ENCODE data around the gene PAWR. TPM values are rescaled to one million over a fixed set of nuclear protein-coding genes. Genes with fewer than 3 reads are reported as not detected.

Gene PAWR
- total RNA-seq, 5 donors from 2014 or later (not counting 1 experiment from before 2014, with no cell fraction given), result 0.98 to 8.2 (median 6.1) TPM

DNA sequence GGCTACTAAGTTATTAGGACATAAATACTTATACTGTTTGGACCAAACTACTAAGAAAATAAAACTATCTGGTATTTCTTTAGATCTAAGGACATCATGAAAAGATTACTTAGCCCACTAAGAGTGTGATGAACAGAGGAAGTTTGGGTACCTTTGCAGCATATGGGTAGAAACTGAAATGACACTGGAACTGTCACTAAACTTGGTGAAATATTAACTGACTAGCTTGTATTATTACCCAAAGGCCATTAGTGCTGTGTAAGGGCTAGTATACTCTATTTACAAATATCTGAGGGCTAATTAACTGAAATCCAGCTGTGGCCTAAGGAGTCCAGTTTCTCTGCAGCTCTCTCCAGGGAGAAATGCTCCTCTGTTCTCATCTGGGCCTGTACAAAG, 45.5 kb downstream of the PAWR start:
- Histone ChIP-seq H3K9me3 (no peaks in the 10 kb centered on the region), H3K27ac (ENCODE audit: low read length) (no peak overlapping the region), H3K4me1 (ENCODE audit: control insufficient read depth in 1 of 2, extremely low read depth in 1 of 2, insufficient read depth in 2 of 2, low read length in 2 of 2) (no peaks in the 10 kb centered on the region), H3K36me3 (ENCODE audit: control insufficient read depth in 2 of 2, extremely low read depth in 1 of 2, insufficient read depth in 1 of 2, low read length in 1 of 2) (no peaks in the 10 kb centered on the region), H3K4me3 (ENCODE audit: control insufficient read depth in 1 of 2, extremely low read depth in 1 of 2, low read length in 1 of 2) (no peak overlapping the region), H3K27me3 (replicated peaks in 1 of 2; ENCODE audit: control insufficient read depth in 2 of 2, extremely low read depth in 1 of 2, insufficient read depth in 2 of 2, low read length in 1 of 2) (no peaks in the 10 kb centered on the region)
- no peak for DNase-seq
- ChIA-PET POLR2A (no interaction called here), CTCF (no interaction called here)
- H3K27me3 Mint-ChIP-seq, result peaks cover 0 to 1% of the 10 kb centered on the region in 2 donors
- H3K27ac Mint-ChIP-seq, result no peak overlapping the region
- H3K36me3 Mint-ChIP-seq, result no peaks in the 10 kb centered on the region
- H3K9me3 Mint-ChIP-seq, result no peaks in the 10 kb centered on the region
- no peak overlapping the region for H3K4me3 Mint-ChIP-seq
- ATAC-seq (replicated peaks in 1 of 4), result no peak
- no peaks in the 10 kb centered on the region for H3K4me1 Mint-ChIP-seq

- Mint-ChIP-seq H3K36me3 (no peaks in the 10 kb centered on the region), H3K4me1 (no peaks in the 10 kb centered on the region), H3K27ac (no peak overlapping the region), H3K4me3 (no peak overlapping the region), H3K27me3 (peaks cover 0 to 4% of the 10 kb centered on the region in 2 donors), H3K9me3 (no peaks in the 10 kb centered on the region)
- ChIA-PET CTCF (no interaction called here), POLR2A (no interaction called here)
- Histone ChIP-seq H3K9me3 (no peaks in the 10 kb centered on the region), H3K27me3 (replicated peaks in 1 of 2; ENCODE audit: control insufficient read depth in 2 of 2, extremely low read depth in 1 of 2, insufficient read depth in 2 of 2, low read length in 1 of 2) (peaks cover 0 to 3% of the 10 kb centered on the region in 2 experiments), H3K4me1 (ENCODE audit: control insufficient read depth in 1 of 2, extremely low read depth in 1 of 2, insufficient read depth in 2 of 2, low read length in 2 of 2) (no peaks in the 10 kb centered on the region), H3K36me3 (ENCODE audit: control insufficient read depth in 2 of 2, extremely low read depth in 1 of 2, insufficient read depth in 1 of 2, low read length in 1 of 2) (no peaks in the 10 kb centered on the region), H3K27ac (ENCODE audit: low read length) (no peak overlapping the region), H3K4me3 (ENCODE audit: control insufficient read depth in 1 of 2, extremely low read depth in 1 of 2, low read length in 1 of 2) (no peak overlapping the region)
- 75% methylated on average over 1 of the region's 4 CpGs for WGBS (ENCODE audit: insufficient coverage)
- no peak for ATAC-seq (replicated peaks in 1 of 4)
- no peak for DNase-seq
These were observed 46.2 kb downstream of the PAWR start for GRCh38 chr12:79644274-79645234.

DNA sequence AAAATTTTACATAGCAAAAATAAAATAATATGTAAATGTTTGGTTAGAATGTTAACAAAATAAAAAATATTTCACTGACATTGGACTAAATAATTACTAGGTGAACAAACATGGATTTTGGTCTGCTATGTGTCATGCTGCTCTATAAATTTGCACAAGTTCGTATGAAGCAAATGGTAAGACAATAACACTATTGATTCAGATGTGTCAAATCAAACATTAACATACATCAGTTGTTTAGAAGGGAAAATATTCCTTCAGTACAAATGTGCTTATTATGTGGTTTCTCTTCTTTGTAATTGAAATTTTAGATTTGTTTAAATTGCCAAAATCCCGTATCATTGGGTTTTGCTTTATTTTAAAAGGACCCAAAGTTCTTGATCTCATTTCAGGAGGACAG, 46.9 kb downstream of the PAWR start:
- Mint-ChIP-seq H3K36me3 (no peaks in the 10 kb centered on the region), H3K4me1 (no peaks in the 10 kb centered on the region), H3K27me3 (peaks cover 0 to 4% of the 10 kb centered on the region in 2 donors), H3K4me3 (no peak overlapping the region), H3K27ac (no peak overlapping the region), H3K9me3 (no peaks in the 10 kb centered on the region)
- H3K36me3 ChIP-seq (ENCODE audit: control insufficient read depth in 2 of 2, extremely low read depth in 1 of 2, insufficient read depth in 1 of 2, low read length in 1 of 2), result no peaks in the 10 kb centered on the region
- ChIA-PET POLR2A (no interaction called here), CTCF (no interaction called here)
- no peak overlapping the region for H3K27ac ChIP-seq (ENCODE audit: low read length)
- no peaks in the 10 kb centered on the region for H3K4me1 ChIP-seq (ENCODE audit: control insufficient read depth in 1 of 2, extremely low read depth in 1 of 2, insufficient read depth in 2 of 2, low read length in 2 of 2)
- no peak for ATAC-seq (replicated peaks in 1 of 4)
- no peaks in the 10 kb centered on the region for H3K9me3 ChIP-seq
- H3K27me3 ChIP-seq (replicated peaks in 1 of 2; ENCODE audit: control insufficient read depth in 2 of 2, extremely low read depth in 1 of 2, insufficient read depth in 2 of 2, low read length in 1 of 2), result peaks cover 0 to 3% of the 10 kb centered on the region in 2 experiments
- no peak for DNase-seq
- no peak overlapping the region for H3K4me3 ChIP-seq (ENCODE audit: control insufficient read depth in 1 of 2, extremely low read depth in 1 of 2, low read length in 1 of 2)
- WGBS (ENCODE audit: insufficient coverage), result no CpG with 5 or more reads among the region's 2 CpGs

GRCh38 chr12:79638490-79638889, 52.3 kb downstream of the PAWR start:
- H3K4me3 Mint-ChIP-seq, result no peak overlapping the region
- no peaks in the 10 kb centered on the region for H3K4me1 Mint-ChIP-seq
- no CpG with 5 or more reads among the region's 2 CpGs for WGBS (ENCODE audit: insufficient coverage)
- H3K36me3 Mint-ChIP-seq, result no peaks in the 10 kb centered on the region
- peaks cover 0 to 4% of the 10 kb centered on the region in 2 donors for H3K27me3 Mint-ChIP-seq
- Histone ChIP-seq H3K9me3 (no peaks in the 10 kb centered on the region), H3K4me1 (ENCODE audit: control insufficient read depth in 1 of 2, extremely low read depth in 1 of 2, insufficient read depth in 2 of 2, low read length in 2 of 2) (no peaks in the 10 kb centered on the region), H3K27ac (ENCODE audit: low read length) (no peak overlapping the region), H3K4me3 (ENCODE audit: control insufficient read depth in 1 of 2, extremely low read depth in 1 of 2, low read length in 1 of 2) (no peak overlapping the region), H3K27me3 (replicated peaks in 1 of 2; ENCODE audit: control insufficient read depth in 2 of 2, extremely low read depth in 1 of 2, insufficient read depth in 2 of 2, low read length in 1 of 2) (peaks cover 0 to 3% of the 10 kb centered on the region in 2 experiments), H3K36me3 (ENCODE audit: control insufficient read depth in 2 of 2, extremely low read depth in 1 of 2, insufficient read depth in 1 of 2, low read length in 1 of 2) (no peaks in the 10 kb centered on the region)
- no peaks in the 10 kb centered on the region for H3K9me3 Mint-ChIP-seq
- DNase-seq (no peak), ATAC-seq (replicated peaks in 1 of 4) (no peak)
- ChIA-PET CTCF (no interaction called here), POLR2A (interaction anchor here in 1 of 2 donors (0.6 kb wide), 1 partner anchor 23 kb away, joined by 3 read pairs; no protein-coding TSS in a partner anchor)
- H3K27ac Mint-ChIP-seq, result no peak overlapping the region

GRCh38 chr12:79637093-79637492, 53.7 kb downstream of the PAWR start:
- peaks cover 0 to 3% of the 10 kb centered on the region in 2 experiments for H3K27me3 ChIP-seq (replicated peaks in 1 of 2; ENCODE audit: control insufficient read depth in 2 of 2, extremely low read depth in 1 of 2, insufficient read depth in 2 of 2, low read length in 1 of 2)
- no peak overlapping the region for H3K4me3 ChIP-seq (ENCODE audit: control insufficient read depth in 1 of 2, extremely low read depth in 1 of 2, low read length in 1 of 2)
- no peak overlapping the region for H3K27ac ChIP-seq (ENCODE audit: low read length)
- no peak for ATAC-seq (replicated peaks in 1 of 4)
- no CpG with 5 or more reads among the region's 2 CpGs for WGBS (ENCODE audit: insufficient coverage)
- H3K4me1 ChIP-seq (ENCODE audit: control insufficient read depth in 1 of 2, extremely low read depth in 1 of 2, insufficient read depth in 2 of 2, low read length in 2 of 2), result no peaks in the 10 kb centered on the region
- no peak overlapping the region for H3K27ac Mint-ChIP-seq
- H3K4me3 Mint-ChIP-seq, result no peak overlapping the region
- no peaks in the 10 kb centered on the region for H3K4me1 Mint-ChIP-seq
- no peaks in the 10 kb centered on the region for H3K36me3 Mint-ChIP-seq
- no peaks in the 10 kb centered on the region for H3K9me3 Mint-ChIP-seq
- CTCF ChIA-PET, result no interaction called here
- H3K9me3 ChIP-seq, result no peaks in the 10 kb centered on the region
- DNase-seq, result no peak
- H3K36me3 ChIP-seq (ENCODE audit: control insufficient read depth in 2 of 2, extremely low read depth in 1 of 2, insufficient read depth in 1 of 2, low read length in 1 of 2), result no peaks in the 10 kb centered on the region
- POLR2A ChIA-PET, result no interaction called here
- H3K27me3 Mint-ChIP-seq, result peaks cover 0 to 4% of the 10 kb centered on the region in 2 donors

- Histone ChIP-seq H3K27ac (ENCODE audit: low read length) (no peak overlapping the region), H3K4me3 (ENCODE audit: control insufficient read depth in 1 of 2, extremely low read depth in 1 of 2, low read length in 1 of 2) (no peak overlapping the region), H3K36me3 (ENCODE audit: control insufficient read depth in 2 of 2, extremely low read depth in 1 of 2, insufficient read depth in 1 of 2, low read length in 1 of 2) (no peaks in the 10 kb centered on the region), H3K4me1 (ENCODE audit: control insufficient read depth in 1 of 2, extremely low read depth in 1 of 2, insufficient read depth in 2 of 2, low read length in 2 of 2) (no peaks in the 10 kb centered on the region), H3K9me3 (no peaks in the 10 kb centered on the region), H3K27me3 (replicated peaks in 1 of 2; ENCODE audit: control insufficient read depth in 2 of 2, extremely low read depth in 1 of 2, insufficient read depth in 2 of 2, low read length in 1 of 2) (peaks cover 0 to 3% of the 10 kb centered on the region in 2 experiments)
- no peaks in the 10 kb centered on the region for H3K36me3 Mint-ChIP-seq
- no peak overlapping the region for H3K4me3 Mint-ChIP-seq
- H3K27ac Mint-ChIP-seq, result no peak overlapping the region
- H3K9me3 Mint-ChIP-seq, result no peaks in the 10 kb centered on the region
- CTCF ChIA-PET, result no interaction called here
- ATAC-seq (replicated peaks in 1 of 4) (no peak), DNase-seq (no peak)
- no peaks in the 10 kb centered on the region for H3K4me1 Mint-ChIP-seq
- H3K27me3 Mint-ChIP-seq, result peaks cover 0 to 4% of the 10 kb centered on the region in 2 donors
- POLR2A ChIA-PET, result no interaction called here
These were observed 55.1 kb downstream of the PAWR start for GRCh38 chr12:79635676-79636075.
